GM18507 (cell line): Measurements from ENCODE around the gene TP63.

Source experiments
- DNase-seq: peaks from one replicate; pipeline ENCODE4 v3.0.0; 2011; ENCODE audit warnings: low read depth; ENCODE audit not compliant: insufficient read length; ENCODE audit errors: extremely low spot score
- FAIRE-seq: peaks from 2 replicates; lab custom pipeline; 2011; peaks lifted over from hg19 to GRCh38; lab: Jason Lieb, UNC

TP63 gene

GRCh38 chr3:189756582-189757078 lies 125.4 kb downstream of the TP63 start:
- no peak for FAIRE-seq
- DNase-seq, result no peak

GRCh38 chr3:189758186-189758585 lies 127.0 kb downstream of the TP63 start:
- no peak for FAIRE-seq
- DNase-seq, result no peak

GRCh38 chr3:189766416-189766815 lies 135.2 kb downstream of the TP63 start:
- no peak for FAIRE-seq
- DNase-seq, result no peak

DNA sequence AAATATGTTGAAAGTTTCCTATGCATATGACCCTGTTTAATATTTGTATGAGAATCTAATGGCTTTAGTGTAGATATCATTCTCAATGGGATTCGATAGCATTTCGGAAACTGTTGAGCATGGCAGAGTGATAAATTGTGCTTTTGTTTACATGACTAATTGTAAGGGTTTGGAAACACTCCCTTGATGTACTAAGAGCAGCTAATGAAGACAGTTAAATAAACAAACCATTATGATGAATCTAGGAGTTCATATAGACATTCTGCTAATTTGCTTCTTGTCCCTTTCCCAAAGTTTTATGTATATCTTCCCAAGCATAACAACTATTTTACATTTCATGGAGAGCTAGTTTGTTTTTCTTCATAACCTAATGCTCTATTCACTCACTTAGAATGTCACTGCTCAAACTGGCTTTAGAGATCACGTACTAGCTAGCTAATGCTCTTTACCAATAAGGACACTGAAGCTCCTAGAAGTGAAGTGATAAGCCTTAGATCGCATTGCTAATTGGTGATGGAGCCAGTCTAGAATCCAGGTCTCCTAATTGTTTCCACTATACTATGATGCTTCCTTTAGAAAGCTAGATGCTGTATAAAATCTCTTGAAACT lies 140.8 kb downstream of the TP63 start:
- DNase-seq, result no peak
- no peak for FAIRE-seq

DNA sequence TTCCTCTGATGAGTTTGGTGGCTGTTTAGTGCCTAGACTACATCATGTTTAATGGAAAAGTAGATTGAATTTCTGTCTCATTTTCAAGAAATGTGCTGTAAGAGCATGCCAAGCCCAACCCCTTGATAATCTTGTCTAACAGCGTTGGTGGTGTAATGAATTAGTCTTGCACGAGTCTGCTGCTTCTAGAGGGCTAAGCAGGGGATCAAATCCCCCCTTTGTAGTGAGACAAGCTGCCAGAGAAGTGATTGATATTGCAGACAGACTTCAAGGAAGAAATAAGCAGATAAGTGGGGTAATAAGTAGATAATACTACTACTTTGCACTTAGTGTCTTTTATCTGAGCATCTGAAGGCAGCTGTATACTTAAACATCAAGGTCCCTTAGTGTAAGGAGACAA lies 141.4 kb downstream of the TP63 start:
- DNase-seq (no peak), FAIRE-seq (no peak)

DNA sequence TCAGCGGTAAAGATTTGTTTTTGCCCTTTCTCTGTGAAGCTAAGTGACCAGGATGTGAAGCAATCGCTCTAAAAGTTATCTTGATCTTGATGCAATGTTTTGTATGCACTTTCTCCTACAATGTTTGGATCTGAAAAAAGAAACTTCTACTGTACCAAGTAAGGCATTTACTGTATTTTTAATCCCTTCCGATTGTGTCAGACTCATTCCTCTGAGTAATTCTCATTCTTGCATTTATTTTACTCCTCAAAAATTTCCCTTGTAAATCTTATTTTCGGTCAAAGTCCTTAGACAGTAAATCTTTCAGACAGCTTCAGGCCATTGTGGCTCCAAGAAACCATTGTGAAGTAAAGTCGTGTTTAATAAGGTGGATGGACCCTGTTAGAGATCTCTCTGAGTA lies 141.9 kb downstream of the TP63 start:
- no peak for DNase-seq
- no peak for FAIRE-seq

GRCh38 chr3:189776149-189776824 lies 145.1 kb downstream of the TP63 start:
- FAIRE-seq (no peak), DNase-seq (no peak)

DNA sequence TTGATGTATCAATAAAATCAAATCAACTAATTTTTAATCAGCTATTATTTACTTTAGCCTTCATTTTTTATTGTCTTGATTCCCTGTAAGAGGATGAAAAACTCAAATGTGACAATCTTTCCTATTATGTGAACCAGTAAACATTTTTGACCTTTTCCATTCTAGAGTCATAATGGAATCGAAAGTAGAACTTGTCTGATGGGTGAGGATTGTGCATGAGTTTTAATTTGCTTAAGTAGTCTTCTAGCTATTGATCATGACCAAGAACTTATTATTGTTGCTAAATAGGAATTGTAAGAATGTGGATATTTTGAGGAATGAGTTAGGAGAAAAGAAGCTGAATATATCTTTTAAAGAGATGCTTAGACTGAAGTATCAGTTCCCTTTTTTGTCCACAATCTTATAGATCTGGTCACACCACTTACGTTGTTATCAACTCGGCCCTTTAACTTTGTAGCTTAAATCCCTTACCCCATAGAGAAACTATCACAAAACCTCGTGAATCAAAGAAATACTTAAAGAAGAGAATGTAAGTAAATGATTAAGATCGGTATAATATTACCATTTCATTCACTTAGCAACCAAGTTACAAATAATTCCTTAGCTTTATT lies 147.3 kb downstream of the TP63 start:
- no peak for DNase-seq
- peak; percentile 15 for FAIRE-seq

- no peak for FAIRE-seq
- no peak for DNase-seq
These were observed 148.0 kb downstream of the TP63 start for GRCh38 chr3:189779166-189779565.

DNA sequence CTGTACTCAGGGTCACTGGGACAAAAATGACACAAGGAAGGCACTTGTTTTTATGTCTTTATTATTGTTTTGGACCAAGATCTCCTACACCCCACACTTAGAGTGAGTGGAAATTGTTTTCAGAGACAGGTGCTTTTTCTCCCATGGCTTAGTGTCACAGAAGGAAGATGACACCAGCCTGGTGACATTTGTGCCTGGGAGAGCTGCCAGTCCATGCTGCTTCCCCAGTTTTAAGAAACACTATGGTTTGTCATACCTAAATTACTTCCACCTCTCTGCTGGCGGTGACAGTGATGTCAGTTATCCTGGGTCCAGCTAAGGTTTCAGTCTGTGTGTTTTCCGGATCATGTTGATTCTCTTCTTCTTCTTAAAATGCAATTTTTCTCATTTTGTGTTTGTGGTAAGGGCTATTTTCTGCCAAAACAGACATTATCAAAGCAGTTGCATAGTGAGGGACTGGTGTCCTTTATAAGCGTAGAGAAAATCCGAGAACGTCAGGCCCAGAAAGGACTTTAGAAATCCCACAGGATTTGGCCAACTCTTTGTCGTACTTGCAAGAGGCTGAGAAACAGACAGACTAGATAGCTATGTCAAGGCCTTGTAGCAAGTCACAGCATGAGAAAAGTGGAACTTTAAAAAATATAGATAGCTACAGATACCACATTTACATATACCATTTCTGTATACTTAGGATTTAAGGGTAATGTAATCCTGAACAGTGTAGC lies 149.5 kb downstream of the TP63 start:
- DNase-seq (no peak), FAIRE-seq (no peak)

- no peak for FAIRE-seq
- DNase-seq, result no peak
These were observed 150.2 kb downstream of the TP63 start for GRCh38 chr3:189781415-189781814.

DNA sequence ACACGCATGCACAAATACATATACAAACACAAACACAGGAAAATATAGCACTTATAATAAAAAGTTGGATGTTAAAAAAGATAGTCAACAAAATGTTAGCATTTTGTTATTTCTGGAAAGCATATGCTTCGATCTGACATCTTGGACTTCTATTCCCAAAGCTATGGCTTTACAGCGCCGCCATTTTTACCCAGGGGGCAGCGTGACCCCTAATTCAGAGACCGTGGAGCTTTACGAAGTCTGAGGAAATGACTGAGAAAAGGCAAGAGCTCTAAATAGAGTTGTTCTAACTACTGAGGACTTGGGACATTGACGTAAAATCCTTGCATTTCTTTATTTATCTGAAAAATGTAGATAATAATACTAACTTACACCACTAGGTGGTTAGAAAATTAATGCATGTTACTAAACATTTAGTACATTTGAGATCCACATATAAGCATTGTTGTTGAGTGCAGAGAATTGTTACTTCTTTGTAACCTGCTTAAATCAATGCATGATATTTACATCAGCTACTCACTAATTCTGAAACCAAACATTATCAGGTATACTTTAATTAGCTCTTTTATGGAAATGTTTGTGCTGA lies 155.4 kb downstream of the TP63 start:
- no peak for FAIRE-seq
- no peak for DNase-seq

DNA sequence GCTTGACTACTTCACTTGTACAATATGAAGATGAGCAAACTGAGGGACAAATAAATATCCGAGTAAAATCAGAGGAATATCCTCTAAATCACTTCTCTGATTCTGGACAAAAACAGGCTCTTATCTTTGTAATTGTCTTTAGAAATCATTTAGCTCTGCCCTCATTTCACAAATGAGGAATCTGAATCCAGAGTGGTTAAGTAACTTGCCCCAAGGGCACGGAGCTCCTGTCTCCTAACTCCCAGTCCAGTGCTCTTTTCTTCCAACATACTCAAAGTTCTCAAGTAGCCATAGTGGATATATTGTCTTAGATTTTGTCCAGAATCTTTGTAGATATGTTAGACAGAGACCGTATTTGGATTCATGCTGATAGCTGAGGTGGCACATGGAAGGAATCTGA lies 156.0 kb downstream of the TP63 start:
- FAIRE-seq (no peak), DNase-seq (no peak)

- FAIRE-seq, result no peak
- DNase-seq, result no peak
These were observed 156.4 kb downstream of the TP63 start for GRCh38 chr3:189787632-189788031.

DNA sequence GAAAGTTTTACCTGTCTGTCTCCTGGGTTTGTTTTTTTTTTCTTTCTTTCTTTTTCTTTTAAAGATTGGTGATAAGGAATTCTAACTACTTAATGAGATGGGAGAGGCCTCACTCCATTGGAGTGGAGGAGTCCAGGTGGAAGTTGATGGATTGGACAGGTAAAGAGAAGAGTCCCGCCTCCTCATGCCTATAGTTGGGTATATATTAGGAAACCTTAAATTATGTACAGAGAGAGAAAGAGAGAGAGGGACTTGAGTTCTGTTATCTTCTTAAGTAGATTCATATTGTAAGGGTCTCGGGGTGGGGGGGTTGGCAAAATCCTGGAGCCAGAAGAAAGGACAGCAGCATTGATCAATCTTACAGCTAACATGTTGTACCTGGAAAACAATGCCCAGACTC lies 158.2 kb downstream of the TP63 start:
- FAIRE-seq (no peak), DNase-seq (no peak)

DNA sequence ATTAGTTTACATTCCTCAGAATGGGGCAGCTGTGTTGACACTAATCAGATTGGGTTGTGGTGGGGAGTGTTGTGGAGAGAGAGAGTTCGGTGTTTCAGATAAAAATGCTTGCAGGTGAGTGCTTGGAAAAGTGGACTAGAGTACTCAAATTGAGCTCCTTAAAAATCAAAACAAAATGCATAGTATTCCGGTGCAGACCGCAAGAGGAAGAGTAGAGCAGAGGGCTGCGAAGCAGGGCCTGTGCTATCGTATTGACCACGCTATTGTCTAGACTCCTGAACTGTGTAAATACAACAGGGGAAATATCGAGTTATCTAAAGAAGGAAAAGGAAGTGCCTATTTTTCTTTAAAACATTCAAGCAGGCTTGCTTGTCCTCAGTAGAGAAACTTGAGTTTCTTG lies 159.5 kb downstream of the TP63 start:
- FAIRE-seq, result peak; percentile 64

DNA sequence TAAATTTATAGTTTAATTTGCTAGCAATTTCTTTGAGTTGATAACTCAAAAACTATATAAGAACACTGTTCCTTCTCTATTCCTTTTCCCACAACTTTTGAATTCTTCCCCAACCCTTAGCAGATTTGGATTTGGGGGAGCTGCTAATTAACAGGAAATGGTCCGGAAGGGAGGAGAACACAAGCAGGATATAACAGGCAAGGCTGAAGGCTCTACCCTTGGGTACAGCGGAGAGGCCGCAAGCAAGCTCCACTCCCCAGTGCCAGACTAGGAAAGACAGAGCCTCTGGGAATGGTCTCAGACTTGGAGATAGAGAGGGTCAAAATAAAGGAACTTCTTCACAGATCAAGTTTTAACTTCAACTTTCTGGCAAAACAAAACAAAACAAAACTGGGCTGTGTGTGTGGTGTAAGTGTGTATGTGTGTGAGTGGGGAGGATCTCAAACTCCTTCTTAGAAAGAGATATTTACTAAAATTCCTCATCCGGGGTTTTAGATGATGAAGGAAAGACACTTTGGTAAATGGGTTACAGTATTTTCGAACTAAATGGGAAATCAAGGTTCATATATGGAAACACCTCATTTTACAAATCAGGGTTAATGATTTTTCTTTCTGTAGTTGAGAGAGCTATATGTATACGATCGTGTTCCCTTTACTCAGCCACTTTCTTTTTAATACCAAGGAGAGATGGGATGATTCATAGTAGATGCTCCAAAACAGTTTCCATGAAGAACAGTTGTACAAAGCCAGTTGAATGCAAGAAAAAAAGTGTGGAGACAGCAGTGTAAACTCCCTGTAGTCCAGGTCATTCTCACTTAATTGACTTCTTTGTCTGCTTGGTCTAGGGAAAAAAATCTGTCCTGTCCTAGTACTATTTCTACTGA lies 161.1 kb downstream of the TP63 start:
- DNase-seq, result no peak
- FAIRE-seq, result no peak

More for the DNA sequence above, 159.5 kb downstream of the TP63 start:
- DNase-seq, result no peak

GRCh38 chr3:189794518-189794917 lies 163.3 kb downstream of the TP63 start:
- no peak for DNase-seq

DNA sequence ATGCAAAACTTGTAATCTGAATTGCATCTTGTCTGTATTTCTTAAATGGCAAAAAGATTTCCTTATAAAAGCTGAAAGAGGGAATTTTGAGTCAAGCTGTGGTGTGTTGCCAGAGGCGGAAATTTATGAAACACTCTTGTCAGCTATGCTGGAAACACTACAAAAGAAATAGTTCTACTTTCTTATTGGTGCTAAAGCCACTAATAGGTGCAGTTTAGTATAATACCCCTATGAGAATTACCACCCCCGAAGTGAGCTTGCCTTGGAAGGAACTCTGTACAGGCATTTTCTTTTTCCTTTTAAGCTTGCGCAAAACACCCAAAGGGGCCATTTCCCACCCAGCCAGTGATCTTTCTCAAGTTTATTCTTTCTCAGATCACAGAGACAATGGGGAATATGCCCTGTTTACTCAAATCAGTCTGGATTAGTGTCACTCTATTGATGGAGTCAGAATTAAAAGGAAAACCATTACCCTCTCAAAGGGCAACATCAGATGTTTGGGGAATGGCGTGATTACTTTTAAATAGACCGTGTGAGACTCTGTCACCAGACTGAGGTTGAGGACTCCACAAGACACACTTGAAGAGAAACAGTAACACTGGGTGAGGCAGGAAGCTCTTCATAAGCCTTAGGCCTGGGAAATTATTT lies 166.0 kb downstream of the TP63 start:
- FAIRE-seq, result no peak
- DNase-seq, result no peak

More at GRCh38 chr3:189794518-189794917, 163.3 kb downstream of the TP63 start:
- FAIRE-seq, result no peak
